ENCODE measurements around the gene SIPA1L3.

The SIPA1L3 gene

DNA sequence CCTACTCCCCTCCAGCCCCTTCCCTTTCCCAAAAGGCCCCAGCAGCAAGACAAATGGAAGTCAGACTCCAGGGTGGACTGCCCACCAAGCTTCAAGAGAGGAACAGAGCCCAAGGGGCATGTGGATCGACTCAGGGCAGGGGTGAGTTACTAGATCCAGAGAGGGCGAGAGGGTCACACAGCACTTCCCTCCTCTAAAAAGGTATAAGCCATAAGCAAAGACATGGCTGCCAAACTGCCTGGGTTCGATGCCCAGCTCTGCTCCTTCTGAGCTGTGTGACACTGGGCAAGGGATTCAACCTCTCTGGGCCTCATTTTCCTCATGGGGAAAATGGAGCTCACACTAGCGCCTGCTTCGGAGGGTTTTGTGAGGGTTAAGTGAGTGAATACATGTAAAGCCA, 345.4 kb downstream of the SIPA1L3 start:
- DNase-seq, result no peak

DNA sequence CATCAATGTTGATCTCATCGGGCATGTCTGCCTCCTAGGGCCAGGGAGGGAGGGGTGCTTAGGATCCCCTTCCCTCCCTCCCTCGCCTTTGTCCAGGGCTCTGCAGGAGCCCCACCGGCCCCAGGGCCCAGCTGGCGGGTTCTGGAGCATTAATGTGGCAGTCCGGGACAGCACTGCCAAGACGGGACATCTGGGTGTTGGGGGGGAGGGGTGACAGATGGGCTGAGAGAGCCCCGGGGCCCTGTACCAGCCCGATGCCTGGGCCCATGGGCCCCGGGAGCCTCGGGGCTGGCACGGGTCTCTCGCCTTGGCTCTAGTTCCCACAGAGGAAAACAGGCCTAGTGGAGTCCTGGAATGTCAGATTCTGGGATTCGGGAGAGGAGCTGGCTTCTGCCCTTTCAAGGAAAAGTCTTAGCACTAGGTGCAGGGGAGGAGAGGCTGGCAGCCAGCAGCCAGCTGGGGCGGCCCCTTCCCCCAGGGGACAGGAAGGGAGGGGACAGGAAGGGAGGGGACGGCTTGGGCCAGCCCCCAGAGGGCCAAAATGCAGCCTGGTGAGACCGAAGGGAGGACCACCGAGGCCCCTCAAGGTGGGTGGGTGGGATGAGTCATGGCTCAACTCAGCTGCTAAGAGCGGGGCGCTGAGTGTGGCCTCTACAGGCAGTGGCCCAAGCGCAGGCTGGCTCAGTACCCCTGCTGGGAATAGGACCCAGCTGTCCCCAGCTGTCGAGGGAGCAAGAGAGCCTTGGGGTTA, 346.1 kb downstream of the SIPA1L3 start:
- peak; percentile 30 for DNase-seq

DNA sequence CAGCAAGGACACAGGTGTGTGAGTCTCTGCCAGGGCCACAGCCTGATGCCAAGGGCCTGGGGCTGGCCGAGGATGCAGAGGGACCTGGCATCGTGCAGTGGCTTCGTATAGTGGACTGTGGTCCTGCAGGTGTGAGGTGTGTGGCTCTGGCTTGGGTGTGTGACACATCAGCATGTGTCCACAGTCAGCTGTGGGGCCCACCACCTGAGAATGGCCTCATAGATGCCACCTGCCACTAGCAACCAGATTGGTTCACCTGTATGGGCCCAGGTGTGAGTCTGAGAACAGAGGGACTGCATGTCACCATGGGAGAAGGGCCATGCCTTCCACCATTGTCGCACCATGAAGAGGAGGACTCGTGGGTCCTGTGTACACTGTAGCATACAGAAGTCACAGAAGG, 346.8 kb downstream of the SIPA1L3 start:
- DNase-seq, result no peak

DNA sequence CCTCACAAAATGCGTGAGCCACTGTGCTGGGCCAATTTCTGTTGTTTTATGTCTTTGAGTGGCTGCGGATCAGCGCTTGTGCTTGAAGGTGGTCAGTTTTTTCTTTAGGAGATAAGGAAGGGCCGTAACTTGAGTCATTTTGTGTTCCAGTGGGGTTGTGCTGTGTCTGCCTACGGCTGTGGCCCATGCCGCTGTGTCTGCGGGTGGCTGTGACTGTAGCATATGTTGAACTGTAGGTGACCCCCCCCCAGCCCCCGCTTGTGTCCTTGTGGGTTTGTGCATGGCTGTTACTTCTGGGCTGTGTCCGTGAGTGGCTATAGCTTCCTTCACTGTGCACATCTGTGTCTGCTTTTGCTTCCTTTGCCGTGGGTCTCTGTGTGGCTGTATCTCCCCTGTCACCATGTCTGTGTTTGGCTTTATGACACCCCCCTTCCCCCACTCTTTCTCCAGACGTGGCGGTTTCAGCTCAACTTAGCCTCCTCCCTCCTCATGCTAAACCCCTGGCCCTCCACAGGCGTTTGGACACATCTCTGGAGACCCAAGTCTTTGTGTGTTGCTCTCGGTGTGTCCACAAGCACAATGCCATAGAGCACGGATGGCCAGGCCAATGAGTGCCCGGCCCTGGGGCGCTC, 348.5 kb downstream of the SIPA1L3 start:
- DNase-seq, result peak; percentile 69
